Stimulated activated CD8-positive, alpha-beta memory T cell treated with anti-CD3 and anti-CD28 coated beads, Interleukin-7, amount 100 ng/mL, for 24 hours (primary cell): Measurements from ENCODE around the gene PRPF19.

Experiments used
- DNase-seq: peaks from one replicate; pipeline ENCODE4 v3.0.0-alpha.2; 2020; ENCODE audit warnings: low read depth

PRPF19 gene

DNA sequence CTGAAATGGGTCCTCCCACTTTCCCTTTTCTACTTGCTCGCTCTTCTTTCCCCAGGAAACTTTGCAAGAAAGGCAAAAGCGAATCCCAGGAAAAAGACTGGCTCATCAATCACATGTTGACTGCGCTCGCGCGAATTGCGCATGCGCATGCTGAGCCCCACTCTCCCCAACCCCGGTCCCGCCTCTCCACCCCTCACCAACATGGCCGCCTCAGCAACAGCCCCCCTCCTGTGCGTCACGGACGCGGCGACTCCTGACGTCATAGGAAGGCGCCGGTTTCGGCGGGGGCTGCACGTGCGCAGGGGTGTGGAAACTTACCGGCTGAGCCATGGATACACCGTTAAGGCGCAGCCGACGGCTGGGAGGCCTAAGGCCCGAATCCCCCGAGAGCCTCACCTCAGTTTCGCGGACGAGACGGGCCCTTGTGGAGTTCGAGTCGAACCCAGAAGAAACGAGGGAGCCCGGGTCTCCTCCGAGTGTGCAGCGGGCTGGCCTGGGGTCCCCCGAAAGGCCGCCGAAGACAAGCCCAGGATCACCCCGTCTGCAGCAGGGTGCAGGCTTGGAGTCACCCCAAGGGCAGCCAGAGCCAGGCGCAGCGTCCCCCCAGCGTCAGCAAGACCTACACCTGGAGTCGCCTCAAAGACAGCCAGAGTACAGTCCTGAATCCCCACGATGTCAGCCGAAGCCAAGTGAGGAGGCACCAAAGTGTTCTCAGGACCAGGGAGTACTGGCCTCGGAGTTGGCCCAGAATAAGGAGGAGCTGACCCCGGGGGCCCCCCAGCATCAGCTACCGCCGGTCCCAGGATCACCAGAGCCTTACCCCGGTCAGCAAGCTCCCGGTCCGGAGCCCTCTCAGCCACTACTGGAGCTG is 64.4 kb downstream of the PRPF19 start, which contains the start of gene CCDC86:
TSS of gene CCDC86 (plus strand) at position 317 of the 871 bp plus-strand sequence. CDS start at position 329, 12 bp downstream.
- peak; percentile 98 for DNase-seq
